Activated CD8-positive, alpha-beta memory T cell treated with anti-CD3 and anti-CD28 coated beads for 24 hours (primary cell): ENCODE measurements around the gene ARHGAP24.
"Not testable (repeated sequence)": the region's sequence is repeated elsewhere in the genome, so short reads cannot be mapped to it uniquely, and the experiment has no call there.

Experiments
- DNase-seq: peaks from one replicate; pipeline ENCODE4 v3.0.0-alpha.2; 2020

ARHGAP24 gene

DNA sequence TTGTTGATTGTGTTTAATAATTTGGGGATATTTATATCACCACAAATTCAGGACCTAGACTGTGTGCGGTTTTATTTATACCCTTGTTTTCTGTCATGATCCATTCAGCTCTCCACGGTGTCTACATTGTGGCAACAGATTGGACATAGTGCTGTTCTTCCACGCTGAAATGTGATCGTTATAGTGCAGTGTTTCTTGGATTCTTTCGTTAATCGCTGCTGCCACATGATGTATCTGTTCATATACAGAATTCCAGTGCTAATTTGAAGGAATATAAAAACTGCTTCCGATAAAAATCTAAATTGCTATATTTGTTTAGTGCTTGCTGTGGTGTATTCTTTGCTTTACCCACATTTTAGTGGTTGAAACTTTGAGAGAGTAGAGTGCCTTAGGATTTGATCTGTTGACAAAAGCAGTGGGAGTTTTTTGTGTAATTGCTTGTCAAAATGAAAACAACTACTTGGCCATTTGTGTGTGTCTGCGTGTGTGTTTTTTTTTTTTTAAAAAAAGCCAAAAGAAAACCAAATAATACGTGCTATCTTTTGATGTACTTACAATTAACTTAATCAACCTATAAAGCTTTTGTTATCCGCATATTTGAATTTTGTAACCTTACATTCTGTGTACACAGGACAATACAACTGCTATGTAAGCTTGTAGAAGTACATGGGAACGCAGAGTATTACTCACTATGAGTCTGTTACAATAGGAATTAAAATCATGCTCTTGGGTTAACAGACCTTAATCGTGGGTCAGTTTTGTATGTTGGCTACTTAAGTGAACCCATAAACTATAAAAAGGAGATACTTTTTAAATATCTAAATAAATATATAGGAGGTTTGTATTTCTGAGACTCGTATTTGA is 353.3 kb downstream of the ARHGAP24 start:
- DNase-seq: no peak

DNA sequence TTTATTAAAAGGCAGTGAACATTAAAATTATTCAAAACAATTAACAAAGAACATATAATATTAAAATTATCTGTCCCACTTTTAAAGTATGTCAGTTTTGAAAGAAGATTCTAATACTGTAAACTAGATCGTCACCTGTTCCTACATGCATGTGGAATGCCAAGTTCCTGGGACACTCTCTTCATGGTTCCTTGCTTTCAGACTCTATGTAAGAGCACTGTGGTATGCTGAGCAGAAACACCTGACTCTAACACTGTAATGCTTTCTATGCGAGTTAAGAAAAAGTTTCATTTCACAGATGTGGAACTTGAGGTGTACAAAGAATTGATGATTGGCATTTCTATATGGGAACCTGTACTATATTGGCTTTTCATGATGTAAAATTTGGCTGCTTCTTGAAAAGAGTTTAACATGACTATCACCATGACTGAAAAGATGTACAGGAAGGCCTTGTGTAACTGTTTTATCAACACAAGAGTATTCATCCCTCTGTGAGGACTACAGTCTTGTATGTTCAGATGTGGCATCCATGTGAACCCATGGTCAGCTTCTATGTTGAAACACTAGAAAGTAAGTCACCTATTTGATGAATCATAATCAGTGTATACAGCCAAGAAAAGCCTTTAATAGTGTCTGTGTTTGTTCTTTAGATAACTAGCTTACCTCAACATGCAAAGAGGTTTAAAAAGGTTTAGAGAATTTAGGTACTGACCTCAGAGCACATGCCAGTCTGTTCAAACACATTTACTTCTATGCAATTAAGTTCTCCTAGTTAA is 354.5 kb downstream of the ARHGAP24 start:
- no peak for DNase-seq

DNA sequence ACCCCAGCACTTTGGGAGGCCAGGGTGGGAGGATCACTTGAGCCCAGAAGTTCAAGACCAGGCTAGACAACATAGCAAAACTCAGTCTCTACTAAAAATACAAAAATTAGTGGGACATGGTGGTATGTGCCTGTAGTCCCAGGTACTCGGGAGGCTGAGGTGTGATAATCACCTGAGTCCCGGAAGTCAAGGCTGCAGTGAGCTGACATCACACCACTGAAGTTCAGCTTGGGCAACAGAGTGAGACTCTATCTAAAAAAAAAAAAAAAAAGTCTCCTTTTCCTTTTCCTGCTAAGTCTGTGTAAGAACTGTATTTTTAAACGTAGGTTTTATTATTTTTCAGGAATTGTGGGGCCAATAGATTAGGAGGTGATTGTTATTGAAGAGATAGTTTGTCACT is 356.7 kb downstream of the ARHGAP24 start:
- no peak for DNase-seq

DNA sequence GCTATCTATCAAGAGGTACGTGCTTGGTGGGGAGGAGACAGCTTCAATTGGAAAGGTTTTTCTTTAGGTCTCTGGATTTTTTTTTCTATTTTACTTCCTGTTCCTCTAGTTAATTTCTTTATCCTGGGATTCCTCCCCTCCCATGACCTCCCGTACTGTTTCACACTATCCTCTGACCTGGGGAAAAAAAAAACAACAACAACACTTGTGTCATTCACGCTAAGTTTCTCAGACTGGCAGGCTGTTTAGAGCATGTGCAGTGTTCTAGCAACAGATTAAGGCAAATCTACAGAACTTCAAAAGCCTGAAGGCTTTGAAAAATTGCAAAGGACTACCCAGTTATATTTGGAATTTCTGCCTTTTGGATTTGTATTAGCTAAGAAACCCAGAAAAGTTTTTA is 358.4 kb downstream of the ARHGAP24 start:
- DNase-seq: no peak

DNA sequence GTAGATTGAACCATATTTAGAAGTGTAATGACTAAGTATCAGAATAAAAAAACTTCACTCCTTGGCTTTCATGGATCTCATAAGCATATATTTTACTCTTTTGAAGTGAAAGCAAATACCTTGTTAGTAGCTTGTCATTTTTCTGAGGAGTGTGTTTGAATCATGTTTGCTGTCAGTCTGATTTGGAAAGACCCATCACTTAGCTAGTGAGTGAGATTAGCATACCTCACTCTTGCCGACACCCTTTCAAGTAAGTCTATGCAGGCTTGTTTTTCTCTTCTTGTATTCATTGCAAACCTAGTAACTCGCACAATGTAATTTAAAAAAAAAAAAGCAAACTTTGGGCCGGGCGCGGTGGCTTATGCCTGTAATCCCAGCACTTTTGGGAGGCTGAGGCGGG is 360.0 kb downstream of the ARHGAP24 start:
- DNase-seq: no peak

DNA sequence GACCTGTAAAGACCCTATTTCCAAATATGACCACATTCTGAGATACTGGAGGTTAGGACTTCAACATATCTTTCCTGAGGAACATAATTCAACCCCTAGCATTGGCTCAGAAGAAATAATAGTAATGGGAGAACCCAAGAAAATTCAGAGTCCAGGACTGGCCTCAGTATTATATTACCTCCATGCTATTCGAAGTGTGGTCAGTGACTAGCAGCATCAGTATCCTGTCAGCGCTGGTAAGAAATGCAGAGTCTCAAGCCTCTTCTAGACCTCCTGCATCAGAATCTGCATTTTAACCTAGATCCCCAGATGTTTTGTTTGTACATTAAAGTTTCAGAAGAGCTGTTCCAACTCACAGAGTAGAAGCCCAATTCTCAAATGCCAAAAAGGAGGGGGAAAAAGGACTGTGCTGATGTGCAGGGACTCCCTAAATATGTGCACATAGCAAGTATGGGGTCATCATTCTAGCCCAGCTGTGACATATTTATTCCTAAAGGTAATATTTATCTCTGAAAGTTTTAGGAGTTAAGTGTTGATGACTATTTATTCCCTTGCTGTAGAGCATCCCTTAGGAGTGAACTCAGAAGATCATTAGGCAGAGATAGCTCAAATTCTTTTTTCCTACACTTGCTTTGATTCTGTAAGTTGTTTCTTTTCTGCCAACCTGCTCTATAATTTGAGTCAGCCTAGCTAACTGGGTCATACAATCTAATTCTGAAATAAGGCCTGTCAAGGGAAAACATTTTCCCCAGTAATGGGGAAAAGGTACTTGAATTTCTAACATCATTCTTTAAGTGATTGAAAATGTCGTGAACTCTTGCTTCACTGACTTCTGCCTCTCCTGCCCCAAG is 361.9 kb downstream of the ARHGAP24 start:
- DNase-seq: no peak

DNA sequence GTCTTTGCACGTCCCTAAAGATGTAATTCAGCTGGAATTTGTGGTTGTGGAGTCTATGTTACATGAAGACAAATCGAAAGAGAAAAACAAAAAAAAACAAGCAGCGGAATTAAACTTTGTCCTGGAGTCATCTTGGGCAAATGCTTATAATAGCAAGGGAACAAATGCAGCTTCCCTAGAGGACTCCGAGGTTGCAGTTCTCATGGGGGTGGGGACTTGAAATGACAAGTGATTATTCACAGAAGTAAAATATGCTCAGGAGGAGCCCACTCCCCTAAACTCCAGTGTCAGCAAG is 362.4 kb downstream of the ARHGAP24 start:
- no peak for DNase-seq

DNA sequence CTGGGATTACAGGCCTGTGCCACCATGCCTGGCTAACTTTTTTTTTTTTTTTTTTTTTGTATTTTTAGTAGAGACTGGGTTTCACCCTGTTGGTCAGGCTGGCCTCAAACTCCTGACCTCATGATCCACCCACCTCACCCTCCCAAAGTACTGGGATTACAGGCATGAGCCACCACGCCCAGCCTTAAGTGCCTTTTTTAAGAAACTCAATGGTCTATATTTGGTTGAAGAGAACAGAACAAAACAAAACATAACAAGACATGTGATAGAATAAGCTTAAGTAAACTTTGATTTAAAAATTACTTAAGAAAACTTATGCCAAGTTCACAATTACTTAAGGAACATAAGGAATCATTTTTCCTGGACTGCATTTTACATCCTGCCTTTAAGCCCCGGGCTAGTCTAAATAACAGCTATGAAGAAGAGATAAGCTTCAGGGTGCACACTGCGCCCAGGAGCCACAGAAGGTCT is 365.1 kb downstream of the ARHGAP24 start:
- not testable (repeated sequence) for DNase-seq

DNA sequence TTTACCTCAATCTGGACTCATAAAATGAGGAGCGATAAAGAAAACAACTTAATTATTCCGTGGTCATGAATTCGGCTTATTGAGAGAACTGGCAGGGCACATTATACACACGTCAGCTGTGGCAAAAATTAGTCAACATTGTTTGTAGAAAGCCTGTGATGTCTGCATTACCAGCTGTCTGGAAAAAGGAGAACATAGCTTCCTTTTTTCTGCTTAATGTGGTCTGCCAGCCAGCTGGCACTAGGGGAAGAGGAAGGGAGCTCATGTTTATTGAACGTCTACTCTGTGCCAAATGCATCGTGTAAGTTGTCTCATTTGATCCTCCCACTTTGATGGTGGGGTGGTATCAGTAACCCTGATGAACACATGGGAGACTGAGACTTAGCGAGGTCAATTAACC is 367.6 kb downstream of the ARHGAP24 start:
- no peak for DNase-seq

DNA sequence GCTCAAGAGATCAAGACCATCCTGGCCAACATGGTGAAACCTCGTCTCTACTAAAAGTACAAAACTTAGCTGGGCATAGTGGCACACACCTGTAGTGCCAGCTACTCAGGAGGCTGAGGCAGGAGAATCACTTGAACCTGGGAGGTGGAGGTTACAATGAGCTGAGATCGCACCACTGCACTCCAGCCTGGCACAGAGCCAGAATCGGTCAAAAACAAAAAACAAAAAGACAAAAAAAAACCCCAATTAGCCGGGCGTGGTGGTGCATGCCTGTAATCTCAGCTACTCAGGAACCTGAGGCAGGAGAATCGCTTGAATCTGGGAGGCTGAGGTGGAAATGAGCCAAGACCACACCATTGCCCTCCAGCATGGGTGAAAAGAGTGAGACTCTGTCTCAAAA is 378.8 kb downstream of the ARHGAP24 start:
- DNase-seq: not testable (repeated sequence)

DNA sequence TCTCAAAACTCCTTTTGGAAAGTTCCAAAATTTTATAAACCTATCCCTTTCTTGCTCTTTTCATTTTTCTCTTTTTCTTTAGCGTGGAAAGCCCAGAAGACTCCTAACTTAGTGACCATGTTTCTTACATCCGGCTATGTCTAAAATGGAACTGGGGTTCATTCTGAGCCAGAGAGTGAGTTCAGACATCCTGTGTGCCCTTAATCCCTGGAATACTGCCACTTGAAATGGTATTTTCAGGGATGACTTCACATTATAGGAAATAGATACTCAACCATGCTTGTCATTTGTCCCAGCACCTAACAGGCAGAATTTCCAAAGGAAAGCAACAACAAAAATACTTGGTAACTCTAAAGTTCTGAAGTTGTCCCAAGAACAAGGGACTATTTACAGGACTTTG is 379.6 kb downstream of the ARHGAP24 start:
- no peak for DNase-seq

DNA sequence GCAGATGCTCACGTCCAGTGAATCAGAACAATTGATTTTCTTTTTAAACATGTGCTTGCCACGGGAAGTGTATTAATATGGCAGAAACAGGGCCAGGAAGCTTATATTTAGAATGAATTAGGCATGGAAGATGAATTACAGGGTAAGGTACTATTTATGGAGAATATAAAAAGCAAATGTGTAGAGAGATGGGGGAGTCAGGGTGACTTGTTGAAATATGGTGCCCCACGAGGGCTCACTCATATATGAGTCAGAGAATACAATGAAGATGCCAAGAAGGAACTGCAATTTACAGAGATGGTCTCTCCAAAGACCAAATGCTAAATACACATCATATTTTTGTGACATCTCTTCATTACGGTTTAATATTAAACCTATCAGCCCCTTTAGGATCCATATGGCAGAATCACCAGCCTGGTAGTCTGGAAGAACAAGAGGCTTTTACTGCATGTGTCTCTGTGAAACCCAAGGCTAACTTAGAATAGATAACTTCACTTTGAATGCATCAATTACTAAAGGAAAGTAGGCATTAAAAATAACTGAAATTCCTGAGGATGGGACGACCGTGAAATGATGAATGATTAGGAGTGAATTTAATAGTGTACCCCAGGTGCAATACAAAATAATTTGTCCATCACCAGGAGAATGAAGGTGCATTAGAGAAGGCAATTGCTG is 385.3 kb downstream of the ARHGAP24 start:
- DNase-seq: no peak

DNA sequence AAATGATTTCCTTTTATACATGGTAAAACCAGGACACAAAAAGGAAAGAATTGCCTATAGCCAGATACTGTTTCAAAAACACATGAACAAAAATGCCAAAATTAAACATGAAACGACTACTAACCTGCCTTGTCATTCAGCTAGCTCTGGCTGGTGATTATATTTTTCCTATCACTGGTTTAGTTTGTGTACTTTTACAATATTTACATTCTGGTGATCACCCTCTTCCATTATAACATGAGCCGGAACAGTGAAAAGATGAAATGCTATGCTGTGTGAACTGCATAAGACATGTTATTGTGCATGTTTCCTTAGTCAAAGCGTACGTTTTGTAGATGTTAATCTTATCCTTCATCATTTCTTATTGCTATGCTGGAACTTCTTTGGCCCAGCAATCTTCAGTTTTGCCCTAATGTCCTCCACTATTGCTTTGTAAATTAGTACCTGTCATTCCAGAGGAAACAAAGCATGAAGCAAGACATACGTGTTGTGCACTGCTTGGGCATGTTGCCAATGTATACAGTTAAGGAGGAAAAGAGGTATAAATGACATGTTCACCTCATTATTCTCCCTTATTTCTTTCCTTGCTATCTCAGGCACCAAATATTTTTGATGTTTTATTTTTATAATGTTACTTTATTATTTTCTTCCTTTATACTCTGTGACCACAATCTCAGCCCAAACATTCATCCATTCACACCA is 386.3 kb downstream of the ARHGAP24 start:
- DNase-seq: no peak

DNA sequence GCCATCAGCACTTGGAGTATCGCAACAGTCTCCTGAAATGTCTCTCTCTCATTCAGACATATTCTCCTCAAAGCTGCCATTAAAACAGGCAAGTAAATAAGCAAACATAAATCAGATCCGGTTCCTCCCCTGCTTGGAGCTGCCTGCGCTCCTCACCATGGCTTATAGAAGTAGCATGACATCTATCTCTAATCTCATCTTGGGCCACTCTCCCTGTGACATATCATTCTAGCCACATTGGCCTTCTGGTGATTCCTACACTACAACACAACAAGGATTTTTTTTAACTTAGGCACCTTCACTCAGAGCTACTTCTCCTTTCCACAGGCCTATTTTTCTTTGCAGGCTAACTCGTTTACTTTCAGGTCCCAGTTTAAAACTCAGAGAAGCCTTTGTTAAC is 387.9 kb downstream of the ARHGAP24 start:
- DNase-seq: no peak

DNA sequence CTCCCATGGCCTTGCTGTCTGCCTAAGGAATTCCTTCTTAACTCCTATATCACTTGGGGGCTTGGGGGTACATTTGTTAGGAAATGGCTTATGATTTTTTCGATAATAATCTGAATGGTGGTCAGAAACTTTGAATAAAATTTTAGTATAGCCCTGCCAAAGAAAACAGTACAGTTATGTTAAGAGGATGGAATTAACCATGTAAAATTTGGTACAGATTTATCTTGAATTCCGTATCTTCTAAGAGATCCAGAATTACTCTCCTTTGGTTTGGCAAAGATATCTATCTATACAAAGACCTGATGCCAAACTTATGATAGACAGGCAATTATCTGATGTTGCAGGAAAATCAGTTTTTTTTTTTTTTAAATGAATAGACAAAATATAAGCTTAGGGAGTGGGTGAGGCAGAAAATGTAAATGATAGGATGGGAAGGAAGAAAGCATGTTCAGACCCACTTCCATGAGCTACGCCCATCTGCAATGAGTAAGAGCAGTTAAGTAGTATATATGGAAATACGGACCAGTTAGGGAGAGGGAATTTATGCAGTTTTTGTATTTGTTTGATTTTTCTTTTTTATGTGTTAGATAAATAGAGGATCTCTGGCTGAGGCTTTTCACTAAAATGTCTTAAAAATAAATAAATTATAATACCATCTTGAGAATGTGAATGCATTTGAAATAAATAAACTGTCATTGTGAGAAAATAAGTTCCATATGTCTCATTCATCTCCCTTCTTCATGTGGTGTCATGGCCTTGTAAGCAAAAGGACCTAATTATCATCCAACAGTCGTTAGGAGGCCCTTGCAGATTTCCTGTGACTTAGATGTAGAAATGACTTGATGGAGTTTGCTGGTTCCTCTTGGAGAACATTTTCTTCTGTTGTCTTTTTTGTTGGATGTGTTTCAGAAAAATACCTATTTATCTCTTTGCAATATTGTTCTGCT is 389.6 kb downstream of the ARHGAP24 start:
- DNase-seq: no peak

DNA sequence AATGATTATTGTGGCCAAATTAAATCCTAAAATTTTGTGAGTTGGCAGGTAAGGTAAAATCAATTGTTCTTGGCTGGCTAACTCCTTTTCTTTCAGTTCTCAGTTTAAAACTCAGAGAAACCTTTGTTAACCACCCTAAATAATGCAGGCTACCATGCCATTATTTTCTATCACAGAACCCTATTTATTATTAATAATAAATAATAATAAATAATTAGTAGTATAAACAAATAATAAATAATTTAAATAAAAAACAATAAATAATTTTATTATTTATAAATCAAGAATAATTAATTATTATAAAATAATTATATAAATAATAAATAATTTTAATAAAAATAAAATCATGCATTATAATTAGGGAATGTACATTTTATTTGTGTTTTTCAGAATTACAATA is 390.3 kb downstream of the ARHGAP24 start:
- DNase-seq: no peak

DNA sequence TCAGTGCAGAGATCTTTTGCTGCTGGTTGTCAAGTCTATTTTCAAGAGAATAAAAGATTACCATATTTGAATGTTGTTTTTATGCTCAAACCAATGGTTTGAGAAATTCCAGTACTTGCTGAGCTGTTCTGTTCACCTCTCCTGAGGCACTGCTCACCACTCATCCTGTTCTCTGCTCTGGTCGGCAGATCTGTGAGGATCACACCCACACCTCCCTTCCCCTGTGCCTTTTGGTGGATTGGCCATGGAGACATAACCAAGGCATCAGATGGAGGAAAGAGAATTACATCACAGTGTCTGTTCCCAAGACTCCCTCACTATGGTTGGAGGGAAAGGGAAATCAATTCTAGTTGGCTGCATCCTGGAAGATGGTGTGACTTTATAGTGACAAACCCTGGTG is 391.6 kb downstream of the ARHGAP24 start:
- DNase-seq: no peak

DNA sequence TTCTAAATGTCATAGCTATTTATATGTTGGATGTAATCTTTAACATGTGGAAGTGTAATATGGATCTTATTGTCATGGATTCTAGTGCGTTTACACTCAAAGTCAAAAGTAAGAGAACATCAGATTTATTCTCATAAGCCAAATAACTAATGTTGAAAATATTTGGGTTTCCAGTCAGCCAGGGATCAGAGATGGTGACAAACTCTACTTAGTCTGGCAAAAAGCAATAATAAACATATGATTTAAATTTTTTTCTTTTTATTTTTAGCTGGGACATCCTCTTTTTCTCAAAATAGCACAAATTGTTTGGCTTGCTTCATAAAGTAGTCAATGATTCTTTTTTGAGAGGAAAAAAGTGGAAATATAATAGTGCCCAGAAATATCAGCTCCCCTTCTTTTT is 392.3 kb downstream of the ARHGAP24 start:
- DNase-seq: no peak

DNA sequence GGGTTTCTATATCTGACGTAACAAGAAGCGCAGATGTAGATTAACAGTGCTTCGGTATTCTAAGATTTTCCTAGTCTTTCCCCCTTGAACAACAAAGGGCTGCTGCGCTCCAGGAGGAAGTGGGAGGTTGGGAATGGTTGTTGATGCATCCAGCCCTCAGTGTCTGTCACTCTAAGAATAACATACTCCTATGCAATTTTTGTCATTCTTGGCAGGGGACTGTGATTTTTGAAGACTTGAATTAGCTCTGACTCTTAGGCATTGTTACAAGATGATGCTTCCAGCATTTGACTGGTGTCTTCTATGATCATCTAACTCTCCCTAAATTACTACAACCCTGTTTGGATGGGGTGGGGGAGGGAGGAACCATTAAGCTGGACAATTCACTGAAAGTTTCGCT is 394.2 kb downstream of the ARHGAP24 start:
- no peak for DNase-seq

DNA sequence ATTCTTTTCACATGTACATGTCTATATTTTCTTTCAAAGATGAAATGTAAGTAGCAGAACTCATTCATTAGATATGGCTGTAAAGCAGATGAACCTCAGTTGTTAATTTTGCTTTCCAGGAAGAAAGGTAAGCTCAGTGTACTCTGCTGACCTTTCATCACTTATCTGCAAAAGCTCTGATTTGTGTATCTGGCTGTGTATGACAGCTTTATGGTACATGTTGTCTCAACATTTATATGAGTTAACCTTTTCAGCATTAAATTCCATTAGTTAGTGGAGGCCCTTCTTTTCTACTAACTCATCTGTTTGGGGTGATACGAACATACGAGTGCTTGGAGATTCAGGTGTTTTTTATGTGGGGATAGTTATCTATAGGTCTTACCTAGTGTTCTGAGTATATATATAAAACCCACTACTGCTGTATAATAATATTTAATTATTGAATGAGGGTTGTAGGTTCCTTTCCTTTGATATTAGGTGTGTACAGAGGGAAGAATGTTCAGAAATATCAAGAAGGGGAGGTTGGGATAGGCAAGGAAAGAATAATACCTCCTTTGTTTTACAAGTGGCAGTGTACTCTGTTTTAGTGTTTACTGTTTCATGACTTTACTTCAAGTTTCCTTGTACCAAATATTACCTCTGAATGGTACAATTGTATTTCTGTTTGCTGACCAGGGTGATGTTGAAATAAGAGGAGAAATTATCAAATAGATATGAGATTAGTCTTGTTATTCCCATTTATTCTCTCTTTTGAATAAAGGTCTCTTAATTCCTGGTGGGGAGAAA is 395.5 kb downstream of the ARHGAP24 start:
- no peak for DNase-seq
